Lung (tissue), 12 donors: ENCODE measurements around the gene PROCA1. TPM values are rescaled to one million over a fixed set of nuclear protein-coding genes. Genes with fewer than 3 reads are reported as not detected.

Experiments used
- ATAC-seq: fragments of 200-7000 bp; cut with Tn5 transposase; one replicate; pipeline ENCODE4 v1.9.1; 2020; ENCODE audit warnings: moderate number of reproducible peaks; ENCODE audit not compliant: insufficient read depth, low FRiP score
- DNase-seq, 3 donors: peaks; one replicate each; pipeline ENCODE4 v3.0.0-alpha.2; 2013 to 2017
- H3K27ac ChIP-seq, 2 donors: one replicate each; pipeline ENCODE4 v1.5.1; 2013; ENCODE audit warnings: mild to moderate bottlenecking in 2 of 2, moderate library complexity in 2 of 2, control low read depth in 1 of 2, inconsistent platforms in 1 of 2, low read depth in 1 of 2, low read length in 1 of 2
- H3K27me3 ChIP-seq, 3 donors: one replicate each; pipeline ENCODE4 v1.5.1; 2013; ENCODE audit warnings: low read length in 2 of 3; ENCODE audit not compliant: control insufficient read depth in 3 of 3, insufficient read depth in 3 of 3
- H3K36me3 ChIP-seq, 4 donors: one replicate each; pipeline ENCODE4 v1.5.1; 2013; ENCODE audit warnings: low read length in 4 of 4, mild to moderate bottlenecking in 1 of 4, moderate library complexity in 1 of 4; ENCODE audit not compliant: control insufficient read depth in 4 of 4, insufficient read depth in 4 of 4
- H3K4me1 ChIP-seq, 5 donors: one replicate each; pipeline ENCODE4 v1.5.1; 2013; ENCODE audit warnings: low read length in 5 of 5, mild to moderate bottlenecking in 2 of 5, moderate library complexity in 1 of 5; ENCODE audit not compliant: control insufficient read depth in 5 of 5, insufficient read depth in 5 of 5
- H3K4me3 ChIP-seq: one replicate; pipeline ENCODE4 v1.5.1; 2013; ENCODE audit warnings: mild to moderate bottlenecking, control low read depth, moderate library complexity
- H3K9ac ChIP-seq, 2 donors: one replicate each; pipeline ENCODE4 v1.5.1; 2013; ENCODE audit warnings: low read length in 2 of 2, control low read depth in 1 of 2; ENCODE audit not compliant: insufficient read depth in 1 of 2
- H3K9me3 ChIP-seq, 4 donors: one replicate each; pipeline ENCODE4 v1.5.1; 2013; ENCODE audit warnings: low read length in 3 of 4, mild to moderate bottlenecking in 1 of 4, moderate library complexity in 1 of 4; ENCODE audit not compliant: control insufficient read depth in 4 of 4, insufficient read depth in 3 of 4
- WGBS, 2 donors: extraction: QIAGEN DNeasy Blood & Tissue Kit; methylation state at CpG; one replicate each; pipeline ENCODE4 v1.1.7; 2013; 5-methylcytosine and 5-hydroxymethylcytosine counted together
- polyA plus RNA-seq, 2 donors: library from polyadenylated mRNA; stranded (reverse); fragments of 200-250 nt; gene quantifications; one replicate each; pipeline ENCODE4 v1.2.1, GENCODE V29; 2013
- total RNA-seq, 2 donors: library from RNA; depleted of rRNA in 1 of 2; stranded (reverse); fragments of >200 nt in 1 of 2; gene quantifications; one replicate each; pipeline ENCODE4 v1.2.1, GENCODE V29; 2014 to 2021
- TF ChIP-seq, protein P1 (sequence below): IDR thresholded peaks from 2 replicates; pipeline ENCODE4 v1.5.1; 2012; ENCODE audit warnings: mild to moderate bottlenecking; ENCODE audit errors: control extremely low read depth, extremely low read depth
- donor health status: control.
- donor health status: control.
- donor health status: Bipolar disorder and iron deficiency.
- donor health status: healthy.
- donor health status: DM: yes; HTN: yes; CAD: no.

PROCA1 gene
- total and polyA plus RNA-seq, 4 donors, result 1.2 to 3.7 (median 2.7) TPM

DNA sequence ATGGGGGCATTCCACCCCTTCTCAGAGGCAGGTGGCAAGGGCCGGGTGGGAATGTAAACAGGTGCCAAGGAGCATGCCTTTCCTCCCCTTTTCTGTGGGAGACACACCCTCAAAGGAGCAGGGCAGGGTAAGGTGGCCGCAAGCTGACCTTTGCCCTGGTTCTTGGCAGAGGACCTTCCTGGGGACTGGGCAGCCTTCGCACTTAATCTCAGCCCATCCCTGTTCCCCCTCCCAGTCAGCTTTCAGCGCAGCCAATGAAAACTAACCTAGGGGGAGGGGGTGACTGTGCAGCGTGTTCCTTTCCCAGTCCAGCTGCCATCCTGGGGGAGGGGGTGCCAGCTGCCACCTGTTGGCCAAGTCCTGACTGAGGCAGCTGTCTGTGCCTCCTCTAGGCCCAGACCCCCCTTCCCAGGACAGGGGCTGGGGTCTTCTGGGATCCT, 34.9 kb upstream of the PROCA1 start:
- H3K9ac ChIP-seq, result peak overlapping the region in 1 of 2 donors; percentile 65
- DNase-seq, result peak in 1 of 3 donors; percentile 30
- H3K27me3 ChIP-seq, result no peaks in the 10 kb centered on the region
- 33 to 67% methylated on average over 5 of the region's 5 CpGs for WGBS, 2 donors
- H3K4me1 ChIP-seq, result peaks cover 0 to 49% (median 16%) of the 10 kb centered on the region in 5 donors
- TF ChIP-seq, protein P1, sequence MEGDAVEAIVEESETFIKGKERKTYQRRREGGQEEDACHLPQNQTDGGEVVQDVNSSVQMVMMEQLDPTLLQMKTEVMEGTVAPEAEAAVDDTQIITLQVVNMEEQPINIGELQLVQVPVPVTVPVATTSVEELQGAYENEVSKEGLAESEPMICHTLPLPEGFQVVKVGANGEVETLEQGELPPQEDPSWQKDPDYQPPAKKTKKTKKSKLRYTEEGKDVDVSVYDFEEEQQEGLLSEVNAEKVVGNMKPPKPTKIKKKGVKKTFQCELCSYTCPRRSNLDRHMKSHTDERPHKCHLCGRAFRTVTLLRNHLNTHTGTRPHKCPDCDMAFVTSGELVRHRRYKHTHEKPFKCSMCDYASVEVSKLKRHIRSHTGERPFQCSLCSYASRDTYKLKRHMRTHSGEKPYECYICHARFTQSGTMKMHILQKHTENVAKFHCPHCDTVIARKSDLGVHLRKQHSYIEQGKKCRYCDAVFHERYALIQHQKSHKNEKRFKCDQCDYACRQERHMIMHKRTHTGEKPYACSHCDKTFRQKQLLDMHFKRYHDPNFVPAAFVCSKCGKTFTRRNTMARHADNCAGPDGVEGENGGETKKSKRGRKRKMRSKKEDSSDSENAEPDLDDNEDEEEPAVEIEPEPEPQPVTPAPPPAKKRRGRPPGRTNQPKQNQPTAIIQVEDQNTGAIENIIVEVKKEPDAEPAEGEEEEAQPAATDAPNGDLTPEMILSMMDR, result no peak
- peaks cover 0 to 40% (median 24%) of the 10 kb centered on the region in 4 donors for H3K36me3 ChIP-seq
- peak; percentile 2 for ATAC-seq
- H3K9me3 ChIP-seq, result no peaks in the 10 kb centered on the region
- H3K4me3 ChIP-seq, result no peak overlapping the region
- H3K27ac ChIP-seq, result peak overlapping the region in 1 of 2 donors; percentile 86

DNA sequence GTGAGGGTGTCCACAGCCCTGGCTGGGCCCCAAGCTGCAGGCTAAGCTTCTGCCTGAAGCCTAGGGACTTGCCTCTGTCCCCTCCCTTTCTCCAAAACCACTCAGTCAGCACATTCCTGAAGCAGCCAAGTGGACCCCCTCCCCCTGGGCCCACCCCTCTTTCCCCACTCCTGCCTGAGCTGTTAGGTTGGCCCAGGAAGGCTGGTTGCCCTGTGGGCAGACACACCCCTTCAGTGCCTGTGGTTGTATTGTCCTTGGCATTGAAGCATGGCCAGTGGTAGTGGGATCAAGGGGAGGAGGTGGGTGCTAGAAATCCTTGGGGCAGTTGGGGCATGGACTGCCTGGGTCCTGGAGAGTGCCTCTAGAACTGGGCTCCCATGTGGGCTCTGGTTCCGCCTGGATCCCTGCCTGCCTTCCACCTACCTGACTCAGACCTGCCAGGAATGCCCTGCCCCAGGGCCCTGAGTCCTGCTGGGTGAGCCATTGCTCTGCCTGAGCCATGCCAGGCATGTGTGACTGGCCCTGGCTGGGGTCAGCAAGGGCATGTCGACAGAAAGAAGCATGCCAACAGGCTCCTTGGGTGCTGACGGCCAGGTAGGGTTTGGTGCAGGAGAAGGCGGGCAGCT, 34.2 kb upstream of the PROCA1 start:
- H3K4me1 ChIP-seq, result peaks cover 0 to 49% (median 16%) of the 10 kb centered on the region in 5 donors
- peak overlapping the region; percentile 37 to 83 for H3K9ac ChIP-seq
- ATAC-seq, result no peak

DNA sequence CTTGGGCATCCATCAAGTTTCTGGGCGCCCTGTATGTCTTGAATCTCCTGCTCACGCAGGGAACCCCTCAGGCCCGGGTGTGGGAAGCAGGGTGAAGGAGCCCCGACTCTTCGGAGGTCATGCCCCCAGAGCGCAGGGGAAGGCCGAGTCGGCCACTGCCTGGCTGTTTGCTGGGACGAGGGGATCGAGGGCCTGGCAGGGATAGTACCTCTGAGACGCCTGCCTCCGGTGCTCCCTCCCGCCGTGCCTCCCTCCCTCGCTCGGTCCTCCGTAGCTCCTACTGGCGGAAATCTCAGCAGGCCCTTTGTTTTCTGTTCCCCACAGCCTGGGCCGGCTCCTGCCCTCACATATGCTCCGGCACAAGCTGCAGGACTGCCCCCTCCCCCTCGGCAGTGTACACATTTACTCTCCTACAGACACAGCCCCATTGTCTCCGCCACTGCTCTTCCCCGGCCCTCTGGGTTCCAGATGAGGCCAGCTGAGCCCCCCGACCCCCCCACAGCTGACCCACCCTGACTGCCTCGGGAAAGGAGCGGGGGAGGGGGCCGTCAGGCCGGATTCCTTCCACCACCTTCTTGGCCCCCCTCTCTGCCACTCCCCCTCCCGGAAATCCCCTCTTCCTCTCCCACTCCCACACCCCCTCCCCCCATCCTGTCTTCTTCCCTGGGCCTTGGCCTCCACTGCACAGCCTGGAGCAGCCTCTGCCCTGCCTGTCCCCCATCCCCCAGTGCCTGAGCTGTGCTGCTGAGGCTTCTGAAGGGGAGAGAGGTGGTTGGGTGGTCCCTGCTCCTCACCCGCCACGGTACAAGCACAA, 33.5 kb upstream of the PROCA1 start:
- Histone ChIP-seq H3K9ac (peak overlapping the region; percentile 95 to 97), H3K27me3 (no peaks in the 10 kb centered on the region), H3K27ac (peak overlapping the region in 1 of 2 donors; percentile 86), H3K9me3 (no peaks in the 10 kb centered on the region), H3K4me3 (peak overlapping the region; percentile 56), H3K36me3 (peaks cover 0 to 26% (median 19%) of the 10 kb centered on the region in 4 donors), H3K4me1 (peaks cover 0 to 49% (median 16%) of the 10 kb centered on the region in 5 donors)
- TF ChIP-seq, protein P1, result no peak
- WGBS, 2 donors, result 4% methylated on average over 25 to 31 of the region's 31 CpGs
- peak; percentile 84 to 86 (median 85) for DNase-seq
- ATAC-seq, result no peak

More for the DNA sequence above, 34.2 kb upstream of the PROCA1 start:
- H3K27me3 ChIP-seq, result no peaks in the 10 kb centered on the region
- no peaks in the 10 kb centered on the region for H3K9me3 ChIP-seq
- 63 to 72% methylated on average over 4 of the region's 4 CpGs for WGBS, 2 donors
- DNase-seq, result peak in 2 of 3 donors; percentile 79 to 87
- peak overlapping the region; percentile 11 for H3K4me3 ChIP-seq
- TF ChIP-seq, protein P1, result no peak
- H3K27ac ChIP-seq, result peak overlapping the region in 1 of 2 donors; percentile 86
- peaks cover 0 to 33% (median 22%) of the 10 kb centered on the region in 4 donors for H3K36me3 ChIP-seq
